Measurements from ENCODE around the gene RNFT2. TPM values are rescaled to one million over a fixed set of nuclear protein-coding genes. Genes with fewer than 3 reads are reported as not detected.

Gene RNFT2
- total RNA-seq, 6 experiments from 2014 or later: 7.1 to 12.0 (median 11.2) TPM

DNA sequence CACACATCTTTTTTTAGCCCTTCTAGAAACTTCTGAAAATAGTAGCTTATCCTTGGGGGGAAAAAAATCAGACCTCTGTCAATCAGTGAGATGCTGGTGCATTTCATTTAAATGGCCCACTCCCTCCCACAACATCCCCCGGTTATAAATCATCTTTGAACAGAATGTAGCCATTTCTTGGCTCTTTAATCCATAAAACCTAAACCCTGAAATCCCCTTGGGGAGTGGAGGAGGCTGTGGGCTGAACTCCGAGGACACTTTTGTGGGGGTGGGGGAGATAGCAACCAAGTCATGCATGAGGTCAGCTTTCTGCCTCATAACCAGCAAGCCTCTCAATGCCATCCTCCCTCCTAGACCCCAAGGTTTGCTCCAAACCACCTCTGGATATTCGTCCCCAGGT lies 122.1 kb downstream of the RNFT2 start:
- Mint-ChIP-seq H3K27ac (no peak overlapping the region), H3K4me1 (ENCODE audit: low read depth) (peaks cover 52% of the 10 kb centered on the region), H3K4me3 (peak overlapping the region; percentile 46; the same call in 1 of the 2 replicates), H3K36me3 (ENCODE audit: low read depth) (no peaks in the 10 kb centered on the region), H3K9me3 (no peaks in the 10 kb centered on the region), H3K27me3 (ENCODE audit: insufficient read depth) (peaks cover 21% of the 10 kb centered on the region)
- TF ChIP-seq, protein P1, sequence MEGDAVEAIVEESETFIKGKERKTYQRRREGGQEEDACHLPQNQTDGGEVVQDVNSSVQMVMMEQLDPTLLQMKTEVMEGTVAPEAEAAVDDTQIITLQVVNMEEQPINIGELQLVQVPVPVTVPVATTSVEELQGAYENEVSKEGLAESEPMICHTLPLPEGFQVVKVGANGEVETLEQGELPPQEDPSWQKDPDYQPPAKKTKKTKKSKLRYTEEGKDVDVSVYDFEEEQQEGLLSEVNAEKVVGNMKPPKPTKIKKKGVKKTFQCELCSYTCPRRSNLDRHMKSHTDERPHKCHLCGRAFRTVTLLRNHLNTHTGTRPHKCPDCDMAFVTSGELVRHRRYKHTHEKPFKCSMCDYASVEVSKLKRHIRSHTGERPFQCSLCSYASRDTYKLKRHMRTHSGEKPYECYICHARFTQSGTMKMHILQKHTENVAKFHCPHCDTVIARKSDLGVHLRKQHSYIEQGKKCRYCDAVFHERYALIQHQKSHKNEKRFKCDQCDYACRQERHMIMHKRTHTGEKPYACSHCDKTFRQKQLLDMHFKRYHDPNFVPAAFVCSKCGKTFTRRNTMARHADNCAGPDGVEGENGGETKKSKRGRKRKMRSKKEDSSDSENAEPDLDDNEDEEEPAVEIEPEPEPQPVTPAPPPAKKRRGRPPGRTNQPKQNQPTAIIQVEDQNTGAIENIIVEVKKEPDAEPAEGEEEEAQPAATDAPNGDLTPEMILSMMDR (IDR thresholded peaks at IDR 0.05): no peak
- no peak for DNase-seq

DNA sequence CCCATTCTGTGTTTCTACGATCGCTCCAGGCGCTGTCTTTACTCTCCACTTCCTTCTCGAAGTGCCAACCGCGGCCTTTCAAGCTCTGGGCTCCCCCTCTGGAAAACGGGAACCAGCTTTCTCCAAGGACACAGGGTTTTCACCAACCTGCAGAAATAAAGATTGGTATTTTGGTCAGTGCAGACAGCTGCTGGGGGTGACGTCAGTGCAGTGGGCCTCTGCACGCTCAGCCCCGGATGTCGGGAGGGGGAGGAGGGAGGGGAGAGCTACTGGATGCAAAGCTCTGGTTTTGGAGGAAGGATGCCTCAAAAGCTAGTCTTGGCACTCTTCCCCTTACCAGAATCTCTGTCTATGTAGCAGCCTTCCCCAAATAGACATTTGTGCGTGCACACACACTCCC lies 123.2 kb downstream of the RNFT2 start:
- H3K4me1 Mint-ChIP-seq (ENCODE audit: low read depth): peaks cover 55% of the 10 kb centered on the region
- no peak overlapping the region for H3K4me3 Mint-ChIP-seq
- TF ChIP-seq, protein P1 (IDR thresholded peaks at IDR 0.05): no peak
- no peaks in the 10 kb centered on the region for H3K9me3 Mint-ChIP-seq
- peaks cover 16% of the 10 kb centered on the region; the same call in 1 of the 2 replicates for H3K27me3 Mint-ChIP-seq (ENCODE audit: insufficient read depth)
- peak; percentile 50 for DNase-seq
- no peaks in the 10 kb centered on the region for H3K36me3 Mint-ChIP-seq (ENCODE audit: low read depth)
- peak overlapping the region; percentile 59 for H3K27ac Mint-ChIP-seq

DNA sequence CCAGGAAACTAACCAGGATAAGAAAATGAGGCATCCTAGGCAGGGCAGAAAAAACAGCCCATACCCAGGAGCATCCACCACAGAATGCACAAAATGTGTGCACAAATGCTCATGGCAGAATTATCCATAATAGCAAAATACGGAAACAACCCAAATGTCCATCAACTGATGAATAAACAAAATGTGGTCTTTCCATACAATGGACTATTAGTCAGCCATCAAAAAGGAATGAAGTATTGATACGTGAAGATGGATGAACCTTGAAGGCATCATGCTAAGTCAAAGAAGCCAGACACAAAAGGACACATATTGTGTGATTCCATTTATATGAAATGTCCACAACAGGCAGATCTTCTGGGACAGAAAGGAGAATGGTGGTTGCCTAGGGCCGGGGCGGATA lies 124.1 kb downstream of the RNFT2 start:
- H3K9me3 Mint-ChIP-seq: no peaks in the 10 kb centered on the region
- DNase-seq: no peak
- TF ChIP-seq, protein P1 (IDR thresholded peaks at IDR 0.05): no peak
- H3K27me3 Mint-ChIP-seq (ENCODE audit: insufficient read depth): peaks cover 16% of the 10 kb centered on the region; the same call in 1 of the 2 replicates
- H3K36me3 Mint-ChIP-seq (ENCODE audit: low read depth): no peaks in the 10 kb centered on the region
- no peak overlapping the region for H3K4me3 Mint-ChIP-seq
- no peak overlapping the region for H3K27ac Mint-ChIP-seq
- H3K4me1 Mint-ChIP-seq (ENCODE audit: low read depth): peaks cover 58% of the 10 kb centered on the region

DNA sequence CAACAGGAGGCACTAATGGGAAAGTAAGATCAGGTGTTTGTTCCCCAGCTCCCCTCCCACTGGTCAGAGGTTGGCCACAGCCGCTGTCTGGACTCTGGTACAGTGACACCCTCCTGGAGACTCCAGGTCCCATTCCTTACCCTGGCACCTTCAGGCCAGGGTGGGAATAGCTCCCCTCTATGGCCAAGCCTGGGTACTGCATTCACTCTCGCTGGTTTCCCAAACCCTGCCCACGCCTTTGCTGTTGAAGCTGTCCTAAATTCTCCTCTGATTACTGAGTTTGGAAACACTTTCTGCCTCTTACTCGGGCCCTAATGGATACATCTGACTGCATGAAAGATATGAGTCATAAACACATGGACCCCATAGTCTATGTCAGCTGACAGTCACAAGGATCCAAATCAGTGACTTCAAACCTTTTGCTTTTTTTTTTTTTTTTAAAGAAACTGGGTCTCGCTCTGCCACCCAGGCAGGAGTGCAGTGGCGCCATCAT lies 125.2 kb downstream of the RNFT2 start:
- peak; percentile 21 for DNase-seq
- peaks cover 11% of the 10 kb centered on the region; the same call in 1 of the 2 replicates for H3K27me3 Mint-ChIP-seq (ENCODE audit: insufficient read depth)
- H3K4me3 Mint-ChIP-seq: no peak overlapping the region
- TF ChIP-seq, protein P1 (IDR thresholded peaks at IDR 0.05): peak; percentile 81
- peak overlapping the region; percentile 86 for H3K27ac Mint-ChIP-seq
- H3K9me3 Mint-ChIP-seq: no peaks in the 10 kb centered on the region
- H3K36me3 Mint-ChIP-seq (ENCODE audit: low read depth): no peaks in the 10 kb centered on the region
- peaks cover 58% of the 10 kb centered on the region for H3K4me1 Mint-ChIP-seq (ENCODE audit: low read depth)

DNA sequence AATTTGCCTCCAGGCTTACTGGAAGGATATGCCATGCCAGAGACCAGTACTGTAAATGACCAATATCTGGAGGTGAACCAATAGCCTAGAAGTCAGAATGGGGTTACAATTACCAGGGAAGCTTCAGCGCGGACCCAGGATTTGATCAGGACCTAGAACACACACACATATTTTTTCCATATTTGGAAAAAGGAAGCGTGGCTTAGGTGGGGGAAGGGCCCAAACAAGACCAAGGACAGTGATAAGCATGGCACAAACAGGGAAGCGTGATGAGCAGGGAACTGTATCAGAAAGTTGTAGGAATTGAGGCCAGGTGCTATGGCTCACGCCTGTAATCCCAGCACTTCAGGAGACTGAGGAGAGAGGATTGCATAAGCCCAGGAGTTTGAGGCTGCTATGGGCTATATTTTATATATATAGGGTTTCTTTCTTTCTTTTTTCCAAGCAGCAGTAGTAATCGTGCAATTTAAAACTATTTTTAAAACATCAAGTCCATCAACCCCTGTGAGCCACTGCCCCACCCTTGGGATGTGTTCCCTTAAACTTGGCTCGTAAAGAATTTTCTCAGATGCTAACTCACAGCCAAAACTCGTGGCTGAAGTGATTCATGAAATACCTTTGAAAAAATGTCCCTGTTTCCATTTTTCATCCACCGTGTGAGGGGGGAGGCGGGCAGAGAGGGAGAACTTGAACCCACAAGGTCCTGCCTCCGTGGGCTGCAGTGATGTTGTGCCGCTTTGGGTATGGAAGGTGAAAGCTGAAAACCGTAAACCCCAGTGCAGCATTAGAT lies 126.5 kb downstream of the RNFT2 start:
- H3K36me3 Mint-ChIP-seq (ENCODE audit: low read depth): no peaks in the 10 kb centered on the region
- peaks cover 58% of the 10 kb centered on the region for H3K4me1 Mint-ChIP-seq (ENCODE audit: low read depth)
- no peaks in the 10 kb centered on the region for H3K9me3 Mint-ChIP-seq
- peaks cover 2% of the 10 kb centered on the region; the same call in 1 of the 2 replicates for H3K27me3 Mint-ChIP-seq (ENCODE audit: insufficient read depth)
- peak overlapping the region; percentile 86 for H3K27ac Mint-ChIP-seq
- peak; percentile 86 for DNase-seq
- H3K4me3 Mint-ChIP-seq: peak overlapping the region; percentile 74
- TF ChIP-seq, protein P1 (IDR thresholded peaks at IDR 0.05): no peak

Data from HFFc6 (cell line).